BJ (cell line): ENCODE results near the gene KEL. TPM values are rescaled to one million over a fixed set of nuclear protein-coding genes. Genes with fewer than 3 reads are reported as not detected.
A peak's percentile ranks its signal among the peaks of the same experiment; 100 is the strongest.

Experiments used
- CTCF ChIA-PET: fragments of 350-600 bp; formaldehyde crosslinking; extraction: SDS; loops from one replicate; lab custom pipeline; 2021; ENCODE audit warnings: antibody characterized with exemption, inconsistent platforms; lab: Yijun Ruan, JAX
- POLR2A ChIA-PET: fragments of 300-600 bp; sonication (Branson Sonifier 250); formaldehyde crosslinking; extraction: SDS; loops from one replicate; lab custom pipeline; 2021; ENCODE audit warnings: antibody characterized with exemption; lab: Charles Lee
- DNase-seq: peaks from one replicate; pipeline ENCODE4 v3.0.0-alpha.2; 2011; ENCODE audit warnings: low read depth
- H3K27me3 ChIP-seq: 2 replicates; pipeline ENCODE4 v1.6.0; 2011; ENCODE audit warnings: low read length; ENCODE audit not compliant: control insufficient read depth, insufficient read depth
- H3K36me3 ChIP-seq: 2 replicates; pipeline ENCODE4 v1.5.1; 2011; ENCODE audit warnings: low read length; ENCODE audit not compliant: control insufficient read depth, insufficient read depth
- H3K4me3 ChIP-seq: 2 replicates; pipeline ENCODE4 v1.5.1; 2011; ENCODE audit warnings: low read depth, mild to moderate bottlenecking, control low read depth, low read length
- CTCF ChIP-seq: IDR thresholded peaks from 2 replicates; pipeline ENCODE4 v1.5.1; 2011; ENCODE audit warnings: low read depth, mild to moderate bottlenecking, control low read depth, inconsistent platforms, low read length, moderate library complexity; ENCODE audit not compliant: insufficient read depth
- polyA plus RNA-seq: library from polyadenylated mRNA; depleted of rRNA; stranded (reverse); fragments of >200 nt; gene quantifications from 2 replicates; pipeline ENCODE4 v1.2.3, GENCODE V29; 2011

The KEL gene
- polyA plus RNA-seq, 1 experiment = 0.31 TPM

DNA sequence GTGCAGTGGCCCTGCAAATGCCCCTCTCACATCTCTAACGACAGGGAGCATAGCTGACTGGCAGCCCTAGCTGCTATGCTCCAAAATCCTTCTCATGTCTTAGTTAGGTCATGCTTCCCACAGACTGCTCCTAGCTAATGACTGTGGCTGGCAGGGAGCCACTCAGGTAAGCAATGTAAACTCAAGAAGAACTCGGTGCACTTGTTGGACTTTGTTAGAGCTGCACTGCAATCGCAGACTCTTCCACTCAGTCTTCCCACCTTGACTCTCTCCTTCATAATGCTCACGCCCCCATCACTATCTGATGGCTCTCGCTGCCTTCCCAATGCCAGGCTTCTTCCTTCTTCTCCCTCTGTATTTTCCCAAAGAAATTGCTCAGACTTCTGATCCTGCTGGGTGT, 40.7 kb upstream of the KEL start:
- no peak for DNase-seq
- Histone ChIP-seq H3K27me3 (no peaks in the 10 kb centered on the region), H3K4me3 (no peak overlapping the region), H3K36me3 (no peaks in the 10 kb centered on the region)
- no peak for TF ChIP-seq CTCF
- ChIA-PET CTCF (interaction anchor here (0.5 to 12.9 kb wide), 24 partner anchors 9 to 698 kb away, joined by 3 to 392 read pairs (median 4); partner anchors contain the start of genes EPHB6 and TAS2R40), POLR2A (no interaction called here)

GRCh38 chr7:143002106-143002505, 39.9 kb upstream of the KEL start:
- Histone ChIP-seq H3K27me3 (peaks cover 2% of the 10 kb centered on the region; the same call in 1 of the 2 replicates), H3K4me3 (no peak overlapping the region), H3K36me3 (no peaks in the 10 kb centered on the region)
- DNase-seq = no peak
- POLR2A ChIA-PET = no interaction called here
- peak; percentile 29 for TF ChIP-seq CTCF
- CTCF ChIA-PET = interaction anchor here (0.7 to 12.9 kb wide), 20 partner anchors 10 to 543 kb away, joined by 3 to 392 read pairs (median 3); partner anchors contain the start of gene TAS2R40

DNA sequence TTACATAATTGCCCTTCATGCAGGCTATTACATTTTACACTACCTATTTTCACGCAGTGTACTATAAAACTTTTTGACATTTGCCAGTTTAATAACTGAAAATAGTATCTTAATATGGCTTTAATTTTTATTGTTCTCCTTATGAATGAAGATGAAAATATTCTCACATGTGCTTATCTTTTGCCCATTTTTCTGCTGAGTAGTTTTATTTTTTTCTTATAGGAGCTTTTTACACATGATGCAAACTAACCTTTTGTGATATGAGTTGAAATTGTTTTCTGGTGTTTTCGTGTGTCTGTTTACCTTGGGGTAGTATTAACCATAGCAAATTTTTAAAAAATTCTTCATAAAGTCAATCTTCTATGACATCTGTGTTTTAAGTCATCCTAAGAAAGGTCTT, 38.5 kb upstream of the KEL start:
- no peak for DNase-seq
- no peaks in the 10 kb centered on the region for H3K36me3 ChIP-seq
- H3K4me3 ChIP-seq = no peak overlapping the region
- H3K27me3 ChIP-seq = peaks cover 2% of the 10 kb centered on the region; the same call in 1 of the 2 replicates
- ChIA-PET CTCF (interaction anchor here (1.0 to 12.9 kb wide), 5 partner anchors 119 to 219 kb away, joined by 3 to 392 read pairs (median 5); partner anchors contain the start of gene TAS2R40), POLR2A (no interaction called here)
- no peak for TF ChIP-seq CTCF

GRCh38 chr7:142999793-143000192, 37.6 kb upstream of the KEL start:
- ChIA-PET POLR2A (no interaction called here), CTCF (interaction anchor here (0.7 to 1.0 kb wide), 2 partner anchors 146 to 215 kb away, joined by 4 to 5 read pairs; no protein-coding TSS in a partner anchor)
- Histone ChIP-seq H3K36me3 (no peaks in the 10 kb centered on the region), H3K4me3 (no peak overlapping the region), H3K27me3 (peaks cover 2% of the 10 kb centered on the region; the same call in 1 of the 2 replicates)
- no peak for TF ChIP-seq CTCF
- DNase-seq = no peak

GRCh38 chr7:142998966-142999365, 36.8 kb upstream of the KEL start:
- ChIA-PET POLR2A (no interaction called here), CTCF (interaction anchor here (0.7 to 1.5 kb wide), 5 partner anchors 118 to 216 kb away, joined by 3 to 5 read pairs (median 4); no protein-coding TSS in a partner anchor)
- peaks cover 2% of the 10 kb centered on the region; the same call in 1 of the 2 replicates for H3K27me3 ChIP-seq
- no peak for TF ChIP-seq CTCF
- no peaks in the 10 kb centered on the region for H3K36me3 ChIP-seq
- DNase-seq = no peak
- no peak overlapping the region for H3K4me3 ChIP-seq
